Measurements from ENCODE around the gene TLL2.

GRCh38 chr10:96380821-96381220 is 132.9 kb downstream of the TLL2 start:
- TF ChIP-seq CTCF (IDR thresholded peaks at IDR 0.05) (no peak), POLR2A (IDR thresholded peaks at IDR 0.05) (no peak)
